K562 (cell line): ENCODE data around the gene CNKSR3. TPM values are rescaled to one million over a fixed set of nuclear protein-coding genes. Genes with fewer than 3 reads are reported as not detected.

Experiments
- ATAC-seq: fragments of 200-7000 bp; cut with Tn5 transposase; 3 replicates; pipeline ENCODE4 v1.9.1; 2020; ENCODE audit warnings: moderate library complexity
- BruUV-seq: library from RNA; stranded (reverse); fragments of 400-500 nt; replicated peaks from 2 replicates; lab custom pipeline; 2021; lab: Mats Ljungman, UMichigan
- CTCF ChIA-PET: fragments of 300-600 bp; formaldehyde crosslinking; extraction: SDS; loops from one replicate; lab custom pipeline; 2021; ENCODE audit warnings: low intra/inter-chr PET ratio; lab: Yijun Ruan, JAX
- POLR2A ChIA-PET: fragments of 300-600, 350-650 bp; sonication (Branson Sonifier 250); formaldehyde crosslinking; extraction: SDS; loops from one replicate; lab custom pipeline; 2021; ENCODE audit warnings: antibody characterized with exemption, inconsistent platforms; lab: Yijun Ruan, JAX
- DNase-seq, 4 experiments: peaks; one replicate each; pipeline versions ENCODE4 v3.0.0 to v3.0.0-alpha.2; 2011 to 2018; ENCODE audit warnings: low spot score in 3 of 4, mixed read lengths in 3 of 4; ENCODE audit errors: extremely low read depth in 1 of 4
- FAIRE-seq: peaks from 2 replicates; lab custom pipeline; 2011; peaks lifted over from hg19 to GRCh38; lab: Jason Lieb, UNC
- H2AFZ ChIP-seq: 2 replicates; pipeline ENCODE4 v1.6.0; 2011; ENCODE audit warnings: low read depth, low read length, control low read depth, inconsistent platforms
- H3K27ac ChIP-seq: fragments of 200-600 bp; 3 replicates; pipeline ENCODE4 v1.8.0; 2011; ENCODE audit warnings: low read depth, mild to moderate bottlenecking, control low read depth, inconsistent platforms, low read length, moderate library complexity, mixed read lengths; ENCODE audit errors: extremely low read depth
- H3K27me3 ChIP-seq, 2 experiments: fragments of 300-600 bp in 1 of 2; 2 replicates in 1 of 2; 3 replicates in 1 of 2; pipeline versions ENCODE4 v1.6.0 to v1.8.0; 2011; ENCODE audit warnings: inconsistent platforms in 2 of 2, low read length in 2 of 2, mild to moderate bottlenecking in 1 of 2, mixed read lengths in 1 of 2, moderate library complexity in 1 of 2; ENCODE audit not compliant: control insufficient read depth in 2 of 2, insufficient read depth in 2 of 2
- H3K36me3 ChIP-seq: fragments of 300-600 bp; 3 replicates; pipeline ENCODE4 v1.8.0; 2011; ENCODE audit warnings: mild to moderate bottlenecking, low read length, inconsistent platforms; ENCODE audit not compliant: control insufficient read depth, insufficient read depth
- H3K4me1 ChIP-seq, 2 experiments: fragments of 200-600 bp in 1 of 2; replicated peaks in 1 of 2; 2 replicates in 1 of 2; 3 replicates in 1 of 2; pipeline versions ENCODE4 v1.5.1 to v1.8.0; 2011; ENCODE audit warnings: inconsistent platforms in 2 of 2, low read length in 2 of 2, mild to moderate bottlenecking in 1 of 2, mixed read lengths in 1 of 2, moderate library complexity in 1 of 2; ENCODE audit not compliant: control insufficient read depth in 2 of 2, insufficient read depth in 2 of 2
- H3K4me2 ChIP-seq: 2 replicates; pipeline ENCODE4 v1.6.1; 2011; ENCODE audit warnings: low read length, control low read depth, inconsistent platforms, mixed read lengths; ENCODE audit not compliant: insufficient read depth
- H3K4me3 ChIP-seq: fragments of 200-600 bp; sonication (generic), shearing (Covaris generic); 2 replicates; pipeline ENCODE4 v1.5.1; 2016; ENCODE audit warnings: control low read depth, inconsistent platforms
- H3K79me2 ChIP-seq: fragments of 200-600 bp; 3 replicates; pipeline ENCODE4 v1.8.0; 2011; ENCODE audit warnings: low read length, inconsistent platforms; ENCODE audit not compliant: control insufficient read depth, insufficient read depth
- H3K9ac ChIP-seq, 2 experiments: 2 replicates each; pipeline versions ENCODE4 v1.6.0 to v1.6.1; 2011; ENCODE audit warnings: low read depth in 2 of 2, low read length in 2 of 2, control low read depth in 1 of 2, inconsistent platforms in 1 of 2, mild to moderate bottlenecking in 1 of 2, mixed read lengths in 1 of 2; ENCODE audit not compliant: insufficient read depth in 1 of 2
- H3K9me1 ChIP-seq: one replicate; pipeline ENCODE4 v1.6.0; 2011; ENCODE audit warnings: inconsistent platforms, mild to moderate bottlenecking, low read length, moderate library complexity; ENCODE audit not compliant: control insufficient read depth, insufficient read depth
- H3K9me3 ChIP-seq: replicated peaks from 2 replicates; pipeline ENCODE4 v1.5.1; 2011; ENCODE audit warnings: low read depth, low read length, inconsistent platforms; ENCODE audit not compliant: control insufficient read depth, insufficient read depth
- H4K20me1 ChIP-seq: replicated peaks from 2 replicates; pipeline ENCODE4 v1.6.1; 2011; ENCODE audit warnings: low read length, inconsistent platforms, mixed read lengths; ENCODE audit not compliant: control insufficient read depth, insufficient read depth
- ATF7 ChIP-seq: fragments of 450-650 bp; IDR thresholded peaks from 2 replicates; pipeline ENCODE4 v1.7.1; 2014; ENCODE audit warnings: mild to moderate bottlenecking, moderate library complexity
- FOSL1 ChIP-seq: fragments of 200-800 bp; sonication (Bioruptor generic); conservative IDR thresholded peaks from 2 replicates; pipeline ENCODE4 v1.6.1; 2016; ENCODE audit warnings: missing genetic modification characterization, missing compliant biosample characterization
- FOXK2 ChIP-seq, 2 experiments: fragments of 450-650 bp; IDR thresholded peaks in 1 of 2; conservative IDR thresholded peaks in 1 of 2; 2 replicates each; pipeline ENCODE4 v1.6.1; 2016; ENCODE audit warnings: low read depth in 2 of 2, mild to moderate bottlenecking in 1 of 2
- GTF2B ChIP-seq: IDR thresholded peaks from 2 replicates; pipeline ENCODE4 v1.6.1; 2011; ENCODE audit not compliant: insufficient read length; ENCODE audit errors: extremely low read depth
- HDAC2 ChIP-seq: fragments of 450-650 bp; IDR thresholded peaks from 2 replicates; pipeline ENCODE4 v1.6.1; 2016; ENCODE audit warnings: mild to moderate bottlenecking
- KLF1 ChIP-seq: fragments of 450-650 bp; IDR thresholded peaks from 2 replicates; pipeline ENCODE4 v1.6.1; 2016; ENCODE audit warnings: missing genetic modification characterization, missing compliant biosample characterization
- NFRKB ChIP-seq: fragments of 450-650 bp; IDR thresholded peaks from 2 replicates; pipeline ENCODE4 v1.6.1; 2016; ENCODE audit warnings: low read depth
- POLR2A ChIP-seq: fragments of 450-650 bp; conservative IDR thresholded peaks from 2 replicates; pipeline ENCODE4 v1.6.1; 2016
- SLC30A9 ChIP-seq: fragments of 250-450 bp; sonication (Bioruptor Pico); IDR thresholded peaks from 2 replicates; pipeline ENCODE4 v1.8.0; 2022; ENCODE audit warnings: mild to moderate bottlenecking, moderate library complexity
- SMC3 ChIP-seq: conservative IDR thresholded peaks from 2 replicates; pipeline ENCODE4 v1.6.1; 2011; ENCODE audit warnings: low read depth, low read length, improper control_type of control experiment; ENCODE audit not compliant: insufficient read depth
- SNRNP70 ChIP-seq: fragments of 200-400 bp; formaldehyde crosslinking; optimal IDR thresholded peaks from 2 replicates; pipeline ENCODE3; 2017; ENCODE audit warnings: low read depth, low read length
- ZFP36 ChIP-seq: fragments of 150-350 bp; IDR thresholded peaks from 2 replicates; pipeline ENCODE4 v1.6.1; 2018; ENCODE audit warnings: low read length, low read depth; ENCODE audit not compliant: partially characterized antibody
- ZNF12 ChIP-seq: sonication (generic); formaldehyde crosslinking; IDR thresholded peaks from 2 replicates; pipeline ENCODE4 v1.4.0; 2020; ENCODE audit warnings: mild to moderate bottlenecking, missing genetic modification reagents
- ZNF23 ChIP-seq: fragments of 250-450 bp; sonication (Bioruptor Pico); IDR thresholded peaks from 2 replicates; pipeline ENCODE4 v1.4.0; 2020; ENCODE audit warnings: mild to moderate bottlenecking
- WGBS: fragments of 100-300 bp; shearing (Covaris generic); methylation state at CpG from one replicate; pipeline ENCODE4 v1.1.6; 2016; ENCODE audit warnings: low coverage, mixed read lengths; ENCODE audit not compliant: insufficient coverage; ENCODE audit errors: missing lambda C conversion rate; 5-methylcytosine and 5-hydroxymethylcytosine counted together
- in situ Hi-C: fragments of 300-500 bp; cut with MboI; formaldehyde crosslinking; loops from 4 replicates; pipeline ENCODE4 v1.15.0; 2018; ENCODE audit warnings: inconsistent platforms, mixed read lengths
- intact Hi-C: fragments of 100-400 bp; cut with micrococcal nuclease; formaldehyde crosslinking; loops from 2 replicates; pipeline ENCODE4 v1.14.2; 2022
- polyA plus RNA-seq, 8 experiments: library from polyadenylated mRNA; depleted of rRNA in 4 of 8; stranded (reverse) in 5 of 8; unstranded in 3 of 8; fragments of >200 nt; fragmentation: Nextera tagmentation in 2 of 8; fragmentation: Illumina TruSeq in 1 of 8; extraction: Ambion mirVana in 2 of 8; extraction: Trizol in 1 of 8; gene quantifications; 2 replicates each; pipeline versions ENCODE4 v1.2.1 to v1.2.3, GENCODE V29; 2011 to 2014; ENCODE audit warnings: inconsistent platforms in 1 of 8, missing spikeins in 1 of 8
- total RNA-seq, 7 experiments: library from RNA; depleted of rRNA in 6 of 7; stranded (reverse); fragments of >200 nt in 6 of 7; fragmentation: Illumina TruSeq in 2 of 7; extraction: Trizol in 2 of 7; gene quantifications; 2 replicates each; pipeline versions ENCODE4 v1.2.1 to v1.2.3, GENCODE V29; 2011 to 2021; ENCODE audit warnings: low replicate concordance in 1 of 7
- TF ChIP-seq, protein P1 (sequence below): fragments of 250-450 bp; sonication (Bioruptor Pico); IDR thresholded peaks from 2 replicates; pipeline ENCODE4 v1.4.0; 2020; ENCODE audit warnings: mild to moderate bottlenecking, moderate library complexity
- TF ChIP-seq, protein P2 (sequence below): fragments of 250-450 bp; sonication (Bioruptor Pico); IDR thresholded peaks from 2 replicates; pipeline ENCODE4 v1.8.0; 2021; ENCODE audit warnings: moderate library complexity, mild to moderate bottlenecking, inconsistent platforms

The CNKSR3 gene
- total and polyA plus RNA-seq, 9 of the 15 experiments (the other 6 are each of a cell fraction or from before 2014, with no cell fraction given), result 4.5 to 29.6 (median 9.5) TPM

DNA sequence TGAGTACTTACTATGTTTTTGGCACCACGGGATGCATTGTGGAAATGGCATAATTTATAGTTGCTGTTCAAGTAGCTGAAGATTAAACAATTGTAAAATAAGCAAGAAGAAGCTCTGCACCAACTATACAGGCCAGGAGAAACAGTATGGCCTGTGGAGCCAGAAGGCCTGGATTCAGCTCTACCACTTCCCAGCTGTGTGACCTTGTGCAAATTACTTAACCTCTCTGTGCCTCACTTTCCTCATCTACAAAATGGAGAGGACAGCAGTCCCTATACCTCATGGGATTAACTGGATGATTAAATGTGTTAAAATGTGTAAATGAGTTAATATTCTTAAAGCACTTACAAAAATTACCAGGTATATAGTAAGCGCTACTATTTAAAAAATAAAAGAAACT is 49.1 kb downstream of the CNKSR3 start:
- ChIA-PET CTCF (no interaction called here), POLR2A (interaction anchor here (1.2 kb wide), 1 partner anchor 17 kb away, joined by 3 read pairs; no protein-coding TSS in a partner anchor)
- intact Hi-C loops, result no loop called here
- in situ Hi-C loops, result no loop called here
- peaks cover 2% of the 10 kb centered on the region; the same call in 1 of the 3 replicates for H3K36me3 ChIP-seq
- 86% methylated on average over 2 of the region's 2 CpGs for WGBS
- peaks cover 7% of the 10 kb centered on the region in 2 experiments; a peak in 3 of 5 replicates for H3K4me1 ChIP-seq
- H3K9ac ChIP-seq, result no peak overlapping the region
- no peak overlapping the region for H2AFZ ChIP-seq
- no TSS peak for BruUV-seq
- no peak overlapping the region for H3K4me3 ChIP-seq
- H4K20me1 ChIP-seq, result peaks cover 10% of the 10 kb centered on the region; the same call in 1 of the 2 replicates
- H3K79me2 ChIP-seq, result peaks cover 46% of the 10 kb centered on the region
- DNase-seq (no peak), ATAC-seq (no peak), FAIRE-seq (no peak)
- H3K9me3 ChIP-seq, result no peaks in the 10 kb centered on the region
- H3K27ac ChIP-seq, result no peak overlapping the region
- no peaks in the 10 kb centered on the region for H3K9me1 ChIP-seq
- H3K4me2 ChIP-seq, result no peak overlapping the region
- H3K27me3 ChIP-seq, result no peaks in the 10 kb centered on the region
- TF ChIP-seq POLR2A (no peak), KLF1 (tag) (no peak), SNRNP70 (no peak), ZNF23 (CRISPR knock-in tag) (no peak), HDAC2 (peak; percentile 69; the same call in 1 of the 2 replicates), GTF2B (no peak), ZFP36 (peak; percentile 88), SMC3 (no peak), ATF7 (no peak), ZNF12 (CRISPR knock-in tag) (no peak), SLC30A9 (no peak), NFRKB (no peak), FOSL1 (tag) (no peak), FOXK2 (conservative IDR thresholded peaks at IDR 0.05 in 1 of 2, IDR thresholded peaks at IDR 0.05 in 1 of 2; ENCODE audit: low read depth in 2 of 2) (no peak)
- TF ChIP-seq, protein P1, sequence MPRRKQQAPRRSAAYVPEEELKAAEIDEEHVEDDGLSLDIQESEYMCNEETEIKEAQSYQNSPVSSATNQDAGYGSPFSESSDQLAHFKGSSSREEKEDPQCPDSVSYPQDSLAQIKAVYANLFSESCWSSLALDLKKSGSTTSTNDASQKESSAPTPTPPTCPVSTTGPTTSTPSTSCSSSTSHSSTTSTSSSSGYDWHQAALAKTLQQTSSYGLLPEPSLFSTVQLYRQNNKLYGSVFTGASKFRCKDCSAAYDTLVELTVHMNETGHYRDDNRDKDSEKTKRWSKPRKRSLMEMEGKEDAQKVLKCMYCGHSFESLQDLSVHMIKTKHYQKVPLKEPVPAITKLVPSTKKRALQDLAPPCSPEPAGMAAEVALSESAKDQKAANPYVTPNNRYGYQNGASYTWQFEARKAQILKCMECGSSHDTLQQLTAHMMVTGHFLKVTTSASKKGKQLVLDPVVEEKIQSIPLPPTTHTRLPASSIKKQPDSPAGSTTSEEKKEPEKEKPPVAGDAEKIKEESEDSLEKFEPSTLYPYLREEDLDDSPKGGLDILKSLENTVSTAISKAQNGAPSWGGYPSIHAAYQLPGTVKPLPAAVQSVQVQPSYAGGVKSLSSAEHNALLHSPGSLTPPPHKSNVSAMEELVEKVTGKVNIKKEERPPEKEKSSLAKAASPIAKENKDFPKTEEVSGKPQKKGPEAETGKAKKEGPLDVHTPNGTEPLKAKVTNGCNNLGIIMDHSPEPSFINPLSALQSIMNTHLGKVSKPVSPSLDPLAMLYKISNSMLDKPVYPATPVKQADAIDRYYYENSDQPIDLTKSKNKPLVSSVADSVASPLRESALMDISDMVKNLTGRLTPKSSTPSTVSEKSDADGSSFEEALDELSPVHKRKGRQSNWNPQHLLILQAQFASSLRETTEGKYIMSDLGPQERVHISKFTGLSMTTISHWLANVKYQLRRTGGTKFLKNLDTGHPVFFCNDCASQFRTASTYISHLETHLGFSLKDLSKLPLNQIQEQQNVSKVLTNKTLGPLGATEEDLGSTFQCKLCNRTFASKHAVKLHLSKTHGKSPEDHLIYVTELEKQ, result no peak
- TF ChIP-seq, protein P2, sequence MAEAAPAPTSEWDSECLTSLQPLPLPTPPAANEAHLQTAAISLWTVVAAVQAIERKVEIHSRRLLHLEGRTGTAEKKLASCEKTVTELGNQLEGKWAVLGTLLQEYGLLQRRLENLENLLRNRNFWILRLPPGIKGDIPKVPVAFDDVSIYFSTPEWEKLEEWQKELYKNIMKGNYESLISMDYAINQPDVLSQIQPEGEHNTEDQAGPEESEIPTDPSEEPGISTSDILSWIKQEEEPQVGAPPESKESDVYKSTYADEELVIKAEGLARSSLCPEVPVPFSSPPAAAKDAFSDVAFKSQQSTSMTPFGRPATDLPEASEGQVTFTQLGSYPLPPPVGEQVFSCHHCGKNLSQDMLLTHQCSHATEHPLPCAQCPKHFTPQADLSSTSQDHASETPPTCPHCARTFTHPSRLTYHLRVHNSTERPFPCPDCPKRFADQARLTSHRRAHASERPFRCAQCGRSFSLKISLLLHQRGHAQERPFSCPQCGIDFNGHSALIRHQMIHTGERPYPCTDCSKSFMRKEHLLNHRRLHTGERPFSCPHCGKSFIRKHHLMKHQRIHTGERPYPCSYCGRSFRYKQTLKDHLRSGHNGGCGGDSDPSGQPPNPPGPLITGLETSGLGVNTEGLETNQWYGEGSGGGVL, result no peak
